COLO829 (cell line): Measurements from ENCODE around the gene GAK.

Experiments
- DNase-seq: peaks from one replicate; pipeline ENCODE4 v3.0.0; 2012; ENCODE audit warnings: low spot score

GAK gene

DNA sequence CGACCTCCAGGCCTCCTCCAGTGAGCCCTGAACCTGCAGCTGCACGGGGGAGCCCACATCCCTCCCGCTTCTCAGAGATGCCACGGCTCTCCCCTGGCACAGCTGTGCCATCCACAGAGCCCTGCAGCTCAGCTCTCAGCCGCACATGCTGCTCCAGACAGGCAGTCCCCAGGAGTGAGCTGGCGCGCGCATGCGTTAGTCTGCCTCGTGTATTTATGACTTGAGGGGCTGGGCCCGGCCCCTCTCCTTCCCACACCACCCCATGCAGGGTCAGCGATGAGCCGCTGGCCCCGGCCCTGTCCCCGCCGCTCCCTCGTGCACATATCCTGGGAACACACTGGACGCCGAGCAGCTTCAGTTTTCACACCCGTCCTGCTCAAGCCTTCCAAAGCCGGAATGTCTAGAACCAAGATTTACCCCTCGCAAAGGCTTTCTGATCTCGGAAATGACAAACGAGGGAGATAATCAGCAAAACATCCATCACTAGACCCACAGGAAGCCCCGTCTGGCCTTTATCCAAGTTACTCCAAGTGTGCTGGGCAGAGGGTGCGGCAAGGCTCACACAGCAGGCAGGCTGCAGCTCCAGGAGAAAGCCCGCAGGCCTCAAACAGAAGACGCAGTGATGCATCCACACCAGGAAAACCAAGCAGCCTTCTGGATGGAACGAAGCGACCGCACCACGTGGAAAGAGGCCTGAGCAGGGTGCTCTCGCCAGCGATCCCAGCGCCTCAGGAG, 24.3 kb downstream of the GAK start:
- no peak for DNase-seq

DNA sequence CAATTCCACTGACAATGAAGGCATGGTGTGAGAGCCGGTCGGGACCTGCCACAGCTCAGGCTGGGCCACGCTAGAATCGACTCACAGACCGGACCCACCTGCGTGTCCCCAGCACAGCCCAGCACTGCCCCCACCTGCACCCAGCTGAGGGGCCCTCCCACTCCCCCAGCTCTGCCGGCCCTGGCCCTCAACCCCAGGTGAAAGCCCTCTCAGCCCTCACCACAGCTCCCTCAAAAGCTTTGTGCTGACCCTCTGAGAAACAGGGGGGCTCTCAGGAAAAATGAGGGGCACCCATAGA, 25.1 kb downstream of the GAK start:
- no peak for DNase-seq

- no peak for DNase-seq
Measured at GRCh38 chr4:906339-907102, 25.6 kb downstream of the GAK start.

DNA sequence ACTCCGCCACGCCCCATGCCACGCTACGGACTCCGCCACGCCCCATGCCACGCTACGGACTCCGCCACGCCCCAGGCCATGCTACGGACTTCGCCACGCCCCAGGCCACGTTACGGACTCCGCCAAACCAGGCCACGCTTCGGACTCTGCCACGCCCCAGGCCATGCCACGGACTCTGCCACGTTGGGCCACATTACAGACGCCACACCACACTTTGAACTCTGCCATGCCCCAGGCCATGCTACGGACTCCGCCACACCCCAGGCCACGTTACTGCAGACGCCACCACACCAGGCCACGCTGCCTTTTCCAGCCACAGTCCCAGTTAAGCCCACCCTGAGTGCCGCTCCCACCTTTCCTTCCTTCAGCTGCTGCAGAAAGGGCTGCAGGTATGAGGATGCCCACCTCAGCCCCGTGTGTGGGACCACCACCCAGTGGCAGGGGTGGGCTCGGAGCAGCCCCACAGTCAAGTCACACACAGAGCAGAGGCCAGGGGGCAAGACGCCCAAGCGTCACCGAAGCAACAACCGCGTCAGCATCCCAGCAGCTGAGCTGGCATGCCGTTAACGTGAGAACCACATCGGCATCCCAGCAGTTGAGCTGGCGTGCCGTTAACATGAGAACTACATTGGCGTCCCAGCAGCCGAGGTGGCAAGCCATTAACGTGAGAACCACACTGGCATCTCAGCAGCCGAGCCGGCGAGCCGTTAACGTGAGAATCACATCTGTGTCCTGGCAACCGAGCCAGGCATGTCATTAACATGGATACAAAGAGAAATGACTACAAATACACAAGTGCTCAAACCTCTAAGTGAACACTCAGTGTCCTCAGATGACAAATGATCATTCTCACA, 26.4 kb downstream of the GAK start:
- no peak for DNase-seq

GRCh38 chr4:903066-904046, 28.8 kb downstream of the GAK start:
- no peak for DNase-seq

GRCh38 chr4:901192-901910, 30.8 kb downstream of the GAK start:
- no peak for DNase-seq

GRCh38 chr4:900721-901120, 31.4 kb downstream of the GAK start:
- no peak for DNase-seq

DNA sequence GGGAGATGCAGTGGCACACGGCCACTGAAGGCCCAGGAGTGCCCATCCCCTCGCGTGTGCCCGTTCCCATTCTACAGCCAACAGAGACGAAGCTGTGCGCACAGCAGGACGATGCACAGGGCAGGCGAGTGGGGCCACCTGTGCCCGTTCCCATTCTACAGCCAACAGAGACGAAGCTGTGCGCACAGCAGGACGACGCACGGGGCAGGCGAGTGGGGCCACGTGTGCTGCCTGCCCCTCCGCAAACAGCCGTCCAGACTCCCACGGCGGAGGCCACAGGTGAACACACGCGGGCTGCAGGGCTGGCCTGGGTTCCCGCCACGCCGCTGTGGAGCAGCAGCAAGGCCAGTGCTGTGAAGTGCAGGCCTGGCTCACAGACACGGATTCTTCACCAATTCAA, 32.0 kb downstream of the GAK start:
- no peak for DNase-seq

DNA sequence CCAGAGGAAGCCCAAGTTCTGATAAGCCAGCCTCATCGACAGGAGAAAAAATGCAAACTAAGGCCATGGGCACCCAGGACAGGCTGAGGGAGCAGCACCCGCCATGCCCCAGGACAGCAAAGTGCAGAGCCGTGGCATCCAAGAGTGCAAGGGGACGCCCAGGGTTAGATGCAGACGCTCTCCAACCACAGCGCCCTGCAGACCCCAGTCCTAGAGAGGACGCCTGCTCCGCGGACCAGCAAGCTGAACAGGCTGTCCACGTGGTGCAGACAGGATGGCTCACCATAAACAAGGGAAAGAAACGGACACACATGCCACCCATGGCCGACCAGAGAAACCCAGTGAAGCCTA, 32.6 kb downstream of the GAK start:
- DNase-seq: no peak

- no peak for DNase-seq
Measured at GRCh38 chr4:898869-899555, 33.1 kb downstream of the GAK start.

- DNase-seq: no peak
Measured at GRCh38 chr4:898123-898522, 34.0 kb downstream of the GAK start.

GRCh38 chr4:896630-897029, 35.5 kb downstream of the GAK start:
- DNase-seq: no peak

GRCh38 chr4:896216-896615, 35.9 kb downstream of the GAK start:
- no peak for DNase-seq

DNA sequence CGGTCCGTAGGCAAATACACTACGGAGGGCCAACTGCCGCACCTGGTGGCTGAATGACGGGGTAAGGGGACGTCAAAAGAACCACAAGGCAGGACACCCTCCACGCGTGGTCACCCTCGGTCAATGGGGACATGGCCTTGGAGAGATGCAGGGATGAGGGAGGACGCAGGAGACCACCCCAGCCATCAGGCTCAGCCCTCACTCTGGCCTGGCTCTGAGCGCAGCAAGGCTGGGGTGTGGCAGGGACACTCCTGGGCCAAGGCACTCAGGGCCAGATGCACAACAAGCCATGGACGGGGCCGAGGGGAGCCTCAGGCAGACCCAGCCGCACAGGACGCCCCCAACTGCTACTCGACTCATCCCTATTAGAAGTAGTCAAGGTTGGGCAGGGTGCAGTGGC, 36.5 kb downstream of the GAK start:
- DNase-seq: no peak

DNA sequence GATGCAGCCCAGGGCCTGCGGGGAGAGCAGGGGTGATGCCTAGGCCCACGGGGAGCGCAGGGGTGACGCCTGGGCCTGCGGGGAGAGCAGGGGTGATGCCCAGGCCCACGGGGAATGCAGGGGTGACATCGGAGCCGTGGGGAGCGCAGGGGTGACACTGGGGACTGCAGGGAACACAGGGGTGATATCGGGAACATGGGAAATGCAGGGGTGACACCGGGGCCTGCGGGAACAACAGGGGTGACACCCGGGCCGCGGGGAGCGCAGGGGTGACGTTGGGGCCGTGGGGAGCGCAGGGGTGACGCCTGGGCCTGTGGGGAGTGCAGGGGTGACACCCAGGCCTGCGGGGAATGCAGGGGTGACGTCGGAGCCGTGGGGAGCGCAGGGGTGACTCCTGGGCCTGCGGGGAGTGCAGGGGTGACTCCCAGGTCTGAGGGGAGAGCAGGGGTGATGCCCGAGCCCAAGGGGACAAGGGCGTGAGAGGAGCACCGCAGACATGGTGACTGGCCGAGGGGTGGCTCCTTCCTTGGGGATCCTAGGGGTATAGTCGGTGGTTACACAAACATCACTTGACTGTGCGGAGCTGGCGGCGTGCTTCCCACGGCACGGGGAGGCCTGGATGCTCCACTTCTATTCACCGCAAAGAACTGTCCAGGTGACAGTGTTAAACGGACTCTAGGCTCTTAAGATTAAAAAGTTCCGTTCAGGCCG, 38.0 kb downstream of the GAK start:
- no peak for DNase-seq

DNA sequence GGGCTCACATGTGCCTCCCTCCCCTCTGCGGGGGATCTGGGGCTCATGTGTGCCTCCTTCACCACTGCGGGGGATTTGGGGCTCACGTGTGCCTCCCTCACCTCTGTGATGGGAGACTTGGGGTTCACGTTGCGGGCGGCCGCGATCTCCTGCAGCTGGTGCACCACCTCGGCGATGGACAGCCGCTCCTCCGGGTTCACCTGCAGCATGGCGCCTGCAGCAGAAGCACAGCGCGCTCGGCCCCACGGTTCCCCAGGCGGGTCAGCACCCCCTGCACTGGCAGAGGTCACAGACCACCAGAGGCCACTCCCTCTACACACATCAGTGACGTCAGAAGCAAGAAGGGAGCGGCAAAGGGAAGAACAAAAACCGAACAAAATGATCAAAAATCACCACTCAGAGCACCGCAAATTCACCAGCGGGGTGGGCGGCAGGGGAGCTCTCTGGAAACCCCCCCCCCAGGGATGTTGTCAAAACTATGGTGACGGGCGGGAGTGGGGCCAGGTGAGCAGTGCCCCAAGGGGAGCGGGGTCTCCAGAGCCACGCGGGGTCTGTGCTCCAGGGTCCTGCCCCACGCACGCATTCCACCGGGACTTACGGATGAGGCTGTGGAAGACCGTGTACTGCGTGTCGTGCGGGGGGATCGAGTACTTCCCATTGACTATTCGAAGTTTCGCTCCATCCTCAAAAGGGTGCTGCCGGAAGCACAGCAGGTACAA, 38.7 kb downstream of the GAK start:
- DNase-seq: no peak

GRCh38 chr4:892780-893179, 39.3 kb downstream of the GAK start:
- DNase-seq: no peak

GRCh38 chr4:891747-892146, 40.4 kb downstream of the GAK start:
- no peak for DNase-seq

- DNase-seq: no peak
Measured at GRCh38 chr4:890036-890695, 42.0 kb downstream of the GAK start.
